Smooth muscle cell (in vitro differentiated cells): ENCODE results near the gene CNOT2. TPM values are rescaled to one million over a fixed set of nuclear protein-coding genes. Genes with fewer than 3 reads are reported as not detected.

Experiments used
- DNase-seq: peaks from one replicate; lab custom pipeline; 2025; ENCODE audit not compliant: unreplicated experiment; lab: John Stamatoyannopoulos, UW
- H2AFZ ChIP-seq: fragments of 200-600 bp; sonication (generic); 2 replicates; pipeline ENCODE4 v1.6.0; 2016; ENCODE audit warnings: antibody characterized with exemption, low read depth, mild to moderate bottlenecking
- H3F3A ChIP-seq: fragments of 200-600 bp; sonication (generic); 2 replicates; pipeline ENCODE4 v1.6.0; 2017; ENCODE audit warnings: antibody characterized with exemption, low read depth
- H3K27ac ChIP-seq: fragments of 200-600 bp; sonication (generic); 2 replicates; pipeline ENCODE4 v1.5.1; 2016; ENCODE audit warnings: low read depth, mild to moderate bottlenecking
- H3K27me3 ChIP-seq: fragments of 200-600 bp; sonication (generic); 2 replicates; pipeline ENCODE4 v1.6.1; 2016; ENCODE audit warnings: low read depth, mild to moderate bottlenecking
- H3K36me3 ChIP-seq: fragments of 200-600 bp; sonication (generic); 2 replicates; pipeline ENCODE4 v1.5.1; 2016; ENCODE audit warnings: low read depth
- H3K4me1 ChIP-seq: fragments of 200-600 bp; sonication (generic); 2 replicates; pipeline ENCODE4 v1.5.1; 2016; ENCODE audit warnings: low read depth
- H3K4me2 ChIP-seq: fragments of 200-600 bp; sonication (generic); 2 replicates; pipeline ENCODE4 v1.6.0; 2016; ENCODE audit warnings: mild to moderate bottlenecking
- H3K4me3 ChIP-seq: fragments of 200-600 bp; sonication (generic); 2 replicates; pipeline ENCODE4 v1.5.1; 2016; ENCODE audit warnings: mild to moderate bottlenecking
- H3K79me2 ChIP-seq: fragments of 200-600 bp; sonication (generic); 2 replicates; pipeline ENCODE4 v1.6.0; 2016; ENCODE audit warnings: low read depth, mild to moderate bottlenecking
- H3K9ac ChIP-seq: fragments of 200-600 bp; sonication (generic); 2 replicates; pipeline ENCODE4 v1.6.0; 2016; ENCODE audit warnings: low read depth
- H3K9me3 ChIP-seq: fragments of 200-600 bp; sonication (generic); replicated peaks from 2 replicates; pipeline ENCODE4 v1.5.1; 2016; ENCODE audit warnings: low read depth
- H4K20me1 ChIP-seq: fragments of 200-600 bp; sonication (generic); 2 replicates; pipeline ENCODE4 v1.6.0; 2016; ENCODE audit warnings: low read depth
- CTCF ChIP-seq: fragments of 200-600 bp; sonication (generic); IDR thresholded peaks from 2 replicates; pipeline ENCODE4 v1.5.1; 2017; ENCODE audit warnings: borderline replicate concordance, mild to moderate bottlenecking, antibody characterized with exemption; ENCODE audit not compliant: insufficient read depth, poor library complexity, severe bottlenecking
- WGBS: methylation state at CpG from one replicate; pipeline ENCODE4 v1.1.7; 2016; ENCODE audit warnings: low lambda C conversion rate; 5-methylcytosine and 5-hydroxymethylcytosine counted together
- polyA plus RNA-seq: library from polyadenylated mRNA; unstranded; fragments of >200 nt; fragmentation: Nextera tagmentation; extraction: Ambion mirVana; gene quantifications from 2 replicates; pipeline ENCODE4 v1.2.1, GENCODE V29; 2016
- total RNA-seq: library from RNA; depleted of rRNA; stranded (reverse); fragments of >200 nt; gene quantifications from 2 replicates; pipeline ENCODE4 v1.2.3, GENCODE V29; 2014

The CNOT2 gene
- total and polyA plus RNA-seq, 2 experiments from 2014 or later = 94.5 to 172 TPM

DNA sequence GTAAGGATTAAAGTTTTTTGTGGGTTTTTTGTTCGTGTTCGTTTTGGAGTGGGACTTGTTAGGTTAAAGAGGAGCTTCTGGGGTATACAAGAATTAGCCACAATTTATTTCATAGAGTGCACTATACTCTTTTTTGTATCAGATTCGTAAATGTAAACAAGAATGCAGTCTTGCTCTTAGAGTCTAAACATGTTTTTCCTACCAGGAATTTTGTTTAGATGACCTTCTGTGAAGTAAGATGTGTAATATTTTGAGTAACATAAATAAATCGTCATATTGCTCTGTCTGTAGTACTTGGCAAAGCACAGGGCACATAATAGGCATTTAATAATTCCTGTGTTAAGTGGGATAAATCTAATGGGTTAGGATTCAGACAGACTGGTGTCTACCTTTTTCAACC lies 9.6 kb downstream of the CNOT2 start:
- H3K27me3 ChIP-seq = no peaks in the 10 kb centered on the region
- H3K9me3 ChIP-seq = no peaks in the 10 kb centered on the region
- 85% methylated on average over 4 of the region's 4 CpGs for WGBS
- H3K4me1 ChIP-seq = peaks cover 41% of the 10 kb centered on the region
- no peak overlapping the region for H3K9ac ChIP-seq
- H2AFZ ChIP-seq = no peak overlapping the region
- peaks cover 97% of the 10 kb centered on the region for H4K20me1 ChIP-seq
- no peak for TF ChIP-seq CTCF
- peaks cover 19% of the 10 kb centered on the region for H3F3A ChIP-seq
- no peak overlapping the region for H3K4me3 ChIP-seq
- no peaks in the 10 kb centered on the region for H3K36me3 ChIP-seq
- no peak overlapping the region for H3K4me2 ChIP-seq
- no peak for DNase-seq
- peak overlapping the region; percentile 50 for H3K27ac ChIP-seq
- peaks cover 100% of the 10 kb centered on the region for H3K79me2 ChIP-seq

GRCh38 chr12:70254225-70254624 lies 11.0 kb downstream of the CNOT2 start:
- Histone ChIP-seq H3K36me3 (no peaks in the 10 kb centered on the region), H3K79me2 (peaks cover 100% of the 10 kb centered on the region), H3K4me1 (peaks cover 44% of the 10 kb centered on the region), H4K20me1 (peaks cover 97% of the 10 kb centered on the region), H3F3A (peaks cover 19% of the 10 kb centered on the region), H3K4me2 (no peak overlapping the region), H3K27ac (peak overlapping the region; percentile 65), H3K9ac (no peak overlapping the region), H2AFZ (no peak overlapping the region), H3K4me3 (no peak overlapping the region), H3K27me3 (no peaks in the 10 kb centered on the region), H3K9me3 (no peaks in the 10 kb centered on the region)
- 94% methylated on average over 5 of the region's 5 CpGs for WGBS
- no peak for DNase-seq
- TF ChIP-seq CTCF = no peak

- Histone ChIP-seq H3K4me1 (peaks cover 38% of the 10 kb centered on the region), H3F3A (peaks cover 19% of the 10 kb centered on the region), H3K9me3 (no peaks in the 10 kb centered on the region), H4K20me1 (peaks cover 97% of the 10 kb centered on the region), H3K9ac (peak overlapping the region; percentile 31), H2AFZ (no peak overlapping the region), H3K27me3 (no peaks in the 10 kb centered on the region), H3K79me2 (peaks cover 100% of the 10 kb centered on the region), H3K4me2 (peak overlapping the region; percentile 80), H3K27ac (peak overlapping the region; percentile 65), H3K36me3 (no peaks in the 10 kb centered on the region), H3K4me3 (peak overlapping the region; percentile 20)
- DNase-seq = no peak
- TF ChIP-seq CTCF = no peak
- WGBS = 78% methylated on average over 5 of the region's 5 CpGs
These were observed 11.6 kb downstream of the CNOT2 start for GRCh38 chr12:70254846-70255245.

DNA sequence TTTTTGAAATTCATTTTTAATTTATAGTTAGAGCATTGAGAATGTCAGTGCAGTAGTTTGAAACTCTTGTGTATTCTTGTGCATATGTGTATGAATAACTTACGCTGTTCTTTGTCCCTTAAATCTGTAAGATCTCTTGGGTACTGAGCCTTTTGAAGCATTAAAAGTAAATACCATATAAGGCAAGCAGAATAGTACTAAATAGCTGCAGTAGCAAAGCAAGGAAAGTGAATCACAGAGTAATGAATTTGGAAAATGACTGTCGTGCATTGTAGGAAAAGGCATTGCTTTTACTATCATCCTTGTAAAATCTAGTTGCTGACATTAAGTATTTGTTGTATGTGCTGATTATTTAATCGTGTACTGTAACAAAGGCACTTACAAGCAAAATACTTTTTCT lies 12.1 kb downstream of the CNOT2 start:
- Histone ChIP-seq H3K79me2 (peaks cover 100% of the 10 kb centered on the region), H2AFZ (no peak overlapping the region), H3K36me3 (no peaks in the 10 kb centered on the region), H3K27me3 (no peaks in the 10 kb centered on the region), H3K9me3 (no peaks in the 10 kb centered on the region), H3K9ac (peak overlapping the region; percentile 31), H3K4me2 (peak overlapping the region; percentile 80), H3K4me3 (peak overlapping the region; percentile 20), H3F3A (peaks cover 19% of the 10 kb centered on the region), H3K4me1 (peaks cover 34% of the 10 kb centered on the region), H4K20me1 (peaks cover 96% of the 10 kb centered on the region), H3K27ac (peak overlapping the region; percentile 65)
- 17% methylated on average over 3 of the region's 3 CpGs for WGBS
- TF ChIP-seq CTCF = no peak
- no peak for DNase-seq
